ENCODE data around the gene DIDO1.

DIDO1 gene

GRCh38 chr20:62845416-62846160 is 80.7 kb downstream of the DIDO1 start:
- Histone ChIP-seq H3K79me1 (ENCODE audit: low read length) (no peaks in the 10 kb centered on the region), H4K8ac (ENCODE audit: low read depth, low read length) (no peak overlapping the region), H3K18ac (ENCODE audit: low read length) (no peak overlapping the region), H3K14ac (ENCODE audit: low read length) (no peak overlapping the region), H3K4me3 (ENCODE audit: low read depth, low read length) (no peak overlapping the region), H2BK5ac (ENCODE audit: low read depth, low read length, poor library complexity) (no peak overlapping the region), H2BK120ac (ENCODE audit: insufficient read depth, low read length, poor library complexity) (no peak overlapping the region), H3K4ac (ENCODE audit: low read depth, low read length) (no peak overlapping the region), H3K9ac (ENCODE audit: low read length) (no peak overlapping the region), H3K27ac (ENCODE audit: low read depth, low read length) (no peak overlapping the region), H3K27me3 (ENCODE audit: insufficient read depth, low read length) (no peaks in the 10 kb centered on the region), H2AFZ (ENCODE audit: insufficient read depth, low read length, poor library complexity) (no peak overlapping the region), H2BK12ac (ENCODE audit: low read length) (no peak overlapping the region), H3K4me1 (ENCODE audit: control insufficient read depth in 1 of 2, insufficient read depth in 2 of 2, low read length in 2 of 2) (no peaks in the 10 kb centered on the region), H3K4me2 (ENCODE audit: low read length) (no peak overlapping the region), H2AK5ac (ENCODE audit: low read length) (no peak overlapping the region), H3K9me3 (ENCODE audit: insufficient read depth, low read depth, low read length) (no peaks in the 10 kb centered on the region), H4K91ac (ENCODE audit: low read depth, low read length) (no peak overlapping the region), H3K36me3 (ENCODE audit: control insufficient read depth in 1 of 2, insufficient read depth in 2 of 2, low read length in 2 of 2) (peaks cover 4% of the 10 kb centered on the region in 2 experiments), H3K79me2 (ENCODE audit: control insufficient read depth, insufficient read depth, low read length, poor library complexity) (no peaks in the 10 kb centered on the region), H3K23ac (ENCODE audit: low read length) (no peak overlapping the region), H4K12ac (ENCODE audit: low read depth, low read length) (no peak overlapping the region)
- no peak for DNase-seq
- WGBS (ENCODE audit: extremely low coverage, insufficient coverage, insufficient read length), result no CpG with 5 or more reads among the region's 16 CpGs

GRCh38 chr20:62844182-62844581 is 82.1 kb downstream of the DIDO1 start:
- Histone ChIP-seq H3K27ac (ENCODE audit: low read depth, low read length) (no peak overlapping the region), H3K79me2 (ENCODE audit: control insufficient read depth, insufficient read depth, low read length, poor library complexity) (no peaks in the 10 kb centered on the region), H3K27me3 (ENCODE audit: insufficient read depth, low read length) (no peaks in the 10 kb centered on the region), H3K23ac (ENCODE audit: low read length) (no peak overlapping the region), H3K4ac (ENCODE audit: low read depth, low read length) (no peak overlapping the region), H2AFZ (ENCODE audit: insufficient read depth, low read length, poor library complexity) (no peak overlapping the region), H2AK5ac (ENCODE audit: low read length) (no peak overlapping the region), H4K8ac (ENCODE audit: low read depth, low read length) (no peak overlapping the region), H3K18ac (ENCODE audit: low read length) (no peak overlapping the region), H2BK120ac (ENCODE audit: insufficient read depth, low read length, poor library complexity) (no peak overlapping the region), H4K91ac (ENCODE audit: low read depth, low read length) (no peak overlapping the region), H2BK12ac (ENCODE audit: low read length) (no peak overlapping the region), H3K4me2 (ENCODE audit: low read length) (no peak overlapping the region), H3K79me1 (ENCODE audit: low read length) (no peaks in the 10 kb centered on the region), H3K14ac (ENCODE audit: low read length) (no peak overlapping the region), H3K36me3 (ENCODE audit: control insufficient read depth in 1 of 2, insufficient read depth in 2 of 2, low read length in 2 of 2) (peaks cover 16 to 17% of the 10 kb centered on the region in 2 experiments), H2BK5ac (ENCODE audit: low read depth, low read length, poor library complexity) (no peak overlapping the region), H3K4me1 (ENCODE audit: control insufficient read depth in 1 of 2, insufficient read depth in 2 of 2, low read length in 2 of 2) (no peaks in the 10 kb centered on the region), H3K9ac (ENCODE audit: low read length) (no peak overlapping the region), H3K4me3 (ENCODE audit: low read depth, low read length) (no peak overlapping the region), H4K12ac (ENCODE audit: low read depth, low read length) (no peak overlapping the region), H3K9me3 (ENCODE audit: insufficient read depth, low read depth, low read length) (no peaks in the 10 kb centered on the region)
- DNase-seq, result no peak
- no CpG with 5 or more reads among the region's 7 CpGs for WGBS (ENCODE audit: extremely low coverage, insufficient coverage, insufficient read length)

- Histone ChIP-seq H2BK5ac (ENCODE audit: low read depth, low read length, poor library complexity) (no peak overlapping the region), H3K79me1 (ENCODE audit: low read length) (no peaks in the 10 kb centered on the region), H4K8ac (ENCODE audit: low read depth, low read length) (no peak overlapping the region), H4K12ac (ENCODE audit: low read depth, low read length) (no peak overlapping the region), H3K36me3 (ENCODE audit: control insufficient read depth in 1 of 2, insufficient read depth in 2 of 2, low read length in 2 of 2) (peaks cover 16 to 17% of the 10 kb centered on the region in 2 experiments), H3K4me2 (ENCODE audit: low read length) (no peak overlapping the region), H2AFZ (ENCODE audit: insufficient read depth, low read length, poor library complexity) (no peak overlapping the region), H3K23ac (ENCODE audit: low read length) (no peak overlapping the region), H2AK5ac (ENCODE audit: low read length) (no peak overlapping the region), H3K18ac (ENCODE audit: low read length) (no peak overlapping the region), H3K9me3 (ENCODE audit: insufficient read depth, low read depth, low read length) (no peaks in the 10 kb centered on the region), H3K9ac (ENCODE audit: low read length) (no peak overlapping the region), H3K79me2 (ENCODE audit: control insufficient read depth, insufficient read depth, low read length, poor library complexity) (no peaks in the 10 kb centered on the region), H2BK120ac (ENCODE audit: insufficient read depth, low read length, poor library complexity) (no peak overlapping the region), H3K4me1 (ENCODE audit: control insufficient read depth in 1 of 2, insufficient read depth in 2 of 2, low read length in 2 of 2) (no peaks in the 10 kb centered on the region), H3K4ac (ENCODE audit: low read depth, low read length) (no peak overlapping the region), H3K27me3 (ENCODE audit: insufficient read depth, low read length) (no peaks in the 10 kb centered on the region), H2BK12ac (ENCODE audit: low read length) (no peak overlapping the region), H3K14ac (ENCODE audit: low read length) (no peak overlapping the region), H3K27ac (ENCODE audit: low read depth, low read length) (no peak overlapping the region), H4K91ac (ENCODE audit: low read depth, low read length) (no peak overlapping the region), H3K4me3 (ENCODE audit: low read depth, low read length) (no peak overlapping the region)
- peak; percentile 69 to 78 for DNase-seq
- WGBS (ENCODE audit: extremely low coverage, insufficient coverage, insufficient read length), result no CpG with 5 or more reads among the region's 10 CpGs
Observed at GRCh38 chr20:62843656-62844055, 82.6 kb downstream of the DIDO1 start.

- no peak overlapping the region for H4K12ac ChIP-seq (ENCODE audit: low read depth, low read length)
- no peak overlapping the region for H4K8ac ChIP-seq (ENCODE audit: low read depth, low read length)
- no peak overlapping the region for H3K9ac ChIP-seq (ENCODE audit: low read length)
- H3K4me2 ChIP-seq (ENCODE audit: low read length), result no peak overlapping the region
- H3K79me1 ChIP-seq (ENCODE audit: low read length), result no peaks in the 10 kb centered on the region
- no peak overlapping the region for H2AFZ ChIP-seq (ENCODE audit: insufficient read depth, low read length, poor library complexity)
- no peak overlapping the region for H2BK12ac ChIP-seq (ENCODE audit: low read length)
- no peak overlapping the region for H2AK5ac ChIP-seq (ENCODE audit: low read length)
- H4K91ac ChIP-seq (ENCODE audit: low read depth, low read length), result no peak overlapping the region
- no peak for DNase-seq
- H3K9me3 ChIP-seq (ENCODE audit: insufficient read depth, low read depth, low read length), result no peaks in the 10 kb centered on the region
- H3K4ac ChIP-seq (ENCODE audit: low read depth, low read length), result no peak overlapping the region
- WGBS (ENCODE audit: extremely low coverage, insufficient coverage, insufficient read length), result no CpG with 5 or more reads among the region's 16 CpGs
- H2BK5ac ChIP-seq (ENCODE audit: low read depth, low read length, poor library complexity), result no peak overlapping the region
- H2BK120ac ChIP-seq (ENCODE audit: insufficient read depth, low read length, poor library complexity), result no peak overlapping the region
- H3K36me3 ChIP-seq (ENCODE audit: control insufficient read depth in 1 of 2, insufficient read depth in 2 of 2, low read length in 2 of 2), result peaks cover 27 to 28% of the 10 kb centered on the region in 2 experiments
- H3K4me3 ChIP-seq (ENCODE audit: low read depth, low read length), result no peak overlapping the region
- H3K23ac ChIP-seq (ENCODE audit: low read length), result no peak overlapping the region
- H3K14ac ChIP-seq (ENCODE audit: low read length), result no peak overlapping the region
- no peaks in the 10 kb centered on the region for H3K27me3 ChIP-seq (ENCODE audit: insufficient read depth, low read length)
- H3K18ac ChIP-seq (ENCODE audit: low read length), result no peak overlapping the region
- H3K27ac ChIP-seq (ENCODE audit: low read depth, low read length), result no peak overlapping the region
- H3K4me1 ChIP-seq (ENCODE audit: control insufficient read depth in 1 of 2, insufficient read depth in 2 of 2, low read length in 2 of 2), result no peaks in the 10 kb centered on the region
- H3K79me2 ChIP-seq (ENCODE audit: control insufficient read depth, insufficient read depth, low read length, poor library complexity), result no peaks in the 10 kb centered on the region
Observed at GRCh38 chr20:62841705-62842212, 84.5 kb downstream of the DIDO1 start.
